ENCODE measurements around the gene GALR2. TPM values are rescaled to one million over a fixed set of nuclear protein-coding genes. Genes with fewer than 3 reads are reported as not detected.

GALR2 gene
- total and polyA plus RNA-seq, 2 experiments from 2014 or later = 0.55 TPM; not detected in 1

DNA sequence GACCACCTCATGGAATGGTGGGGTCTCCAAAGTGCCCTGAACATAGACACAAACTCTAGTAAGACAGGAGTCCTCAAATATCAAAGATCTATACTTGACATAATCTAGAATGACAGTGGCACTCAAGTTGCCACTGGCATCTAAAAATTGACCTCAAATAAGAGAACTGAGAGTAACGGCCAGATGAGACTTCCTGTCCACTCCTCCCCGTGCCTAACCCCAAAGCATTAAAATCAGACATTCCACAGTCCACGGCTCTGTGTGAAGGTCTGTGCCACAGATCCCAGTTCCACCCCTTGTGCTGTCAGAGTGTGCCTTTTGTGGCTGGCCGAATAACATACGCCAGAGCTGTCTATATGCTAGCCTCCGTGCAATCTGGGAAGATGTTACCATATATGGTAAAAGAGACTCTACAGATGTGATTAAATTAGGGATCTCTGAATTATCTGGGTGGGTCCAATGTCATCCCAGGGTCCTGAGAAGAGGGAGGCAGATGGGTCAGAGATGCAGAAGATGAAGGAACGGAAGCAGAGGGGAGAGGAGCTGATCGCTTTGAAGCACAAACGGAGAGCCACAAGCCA, 26.5 kb upstream of the GALR2 start:
- Histone ChIP-seq H3K27me3 (no peaks in the 10 kb centered on the region), H3K27ac (no peak overlapping the region), H3K36me3 (peaks cover 66% of the 10 kb centered on the region), H3K4me3 (no peak overlapping the region), H3K9me3 (ENCODE audit: low read depth) (no peaks in the 10 kb centered on the region), H3K4me1 (ENCODE audit: low read depth) (peaks cover 3% of the 10 kb centered on the region)
- no peak for DNase-seq (ENCODE audit: low read depth in 1 of 2, low spot score in 1 of 2)
- TF ChIP-seq, protein P1, sequence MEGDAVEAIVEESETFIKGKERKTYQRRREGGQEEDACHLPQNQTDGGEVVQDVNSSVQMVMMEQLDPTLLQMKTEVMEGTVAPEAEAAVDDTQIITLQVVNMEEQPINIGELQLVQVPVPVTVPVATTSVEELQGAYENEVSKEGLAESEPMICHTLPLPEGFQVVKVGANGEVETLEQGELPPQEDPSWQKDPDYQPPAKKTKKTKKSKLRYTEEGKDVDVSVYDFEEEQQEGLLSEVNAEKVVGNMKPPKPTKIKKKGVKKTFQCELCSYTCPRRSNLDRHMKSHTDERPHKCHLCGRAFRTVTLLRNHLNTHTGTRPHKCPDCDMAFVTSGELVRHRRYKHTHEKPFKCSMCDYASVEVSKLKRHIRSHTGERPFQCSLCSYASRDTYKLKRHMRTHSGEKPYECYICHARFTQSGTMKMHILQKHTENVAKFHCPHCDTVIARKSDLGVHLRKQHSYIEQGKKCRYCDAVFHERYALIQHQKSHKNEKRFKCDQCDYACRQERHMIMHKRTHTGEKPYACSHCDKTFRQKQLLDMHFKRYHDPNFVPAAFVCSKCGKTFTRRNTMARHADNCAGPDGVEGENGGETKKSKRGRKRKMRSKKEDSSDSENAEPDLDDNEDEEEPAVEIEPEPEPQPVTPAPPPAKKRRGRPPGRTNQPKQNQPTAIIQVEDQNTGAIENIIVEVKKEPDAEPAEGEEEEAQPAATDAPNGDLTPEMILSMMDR (IDR thresholded peaks at IDR 0.05; ENCODE audit: low read depth, low read length) = no peak

DNA sequence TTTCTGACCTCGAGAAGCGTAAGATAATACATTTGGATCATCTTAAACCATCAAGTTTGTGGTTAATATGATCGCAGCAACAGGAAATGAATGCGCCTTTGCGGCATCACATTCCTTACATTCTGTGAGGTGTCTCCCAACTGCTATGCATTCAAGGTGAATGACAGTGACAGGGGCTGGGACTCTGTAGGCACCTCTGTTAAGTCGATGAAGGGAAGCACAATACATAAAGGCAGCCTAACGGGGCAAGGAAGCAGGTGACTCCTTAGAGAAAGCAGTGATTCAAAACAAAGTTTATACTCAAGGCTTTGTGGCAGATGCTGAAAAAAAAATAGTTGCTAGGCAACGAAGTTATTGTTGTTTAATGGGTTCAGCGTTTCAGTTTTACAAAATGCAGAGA, 25.9 kb upstream of the GALR2 start:
- peaks cover 7% of the 10 kb centered on the region for H3K4me1 ChIP-seq (ENCODE audit: low read depth)
- H3K36me3 ChIP-seq = peaks cover 60% of the 10 kb centered on the region
- H3K27ac ChIP-seq = no peak overlapping the region
- DNase-seq (ENCODE audit: low read depth in 1 of 2, low spot score in 1 of 2) = no peak
- TF ChIP-seq, protein P1 (IDR thresholded peaks at IDR 0.05; ENCODE audit: low read depth, low read length) = no peak
- no peak overlapping the region for H3K4me3 ChIP-seq
- H3K9me3 ChIP-seq (ENCODE audit: low read depth) = no peaks in the 10 kb centered on the region
- H3K27me3 ChIP-seq = no peaks in the 10 kb centered on the region

DNA sequence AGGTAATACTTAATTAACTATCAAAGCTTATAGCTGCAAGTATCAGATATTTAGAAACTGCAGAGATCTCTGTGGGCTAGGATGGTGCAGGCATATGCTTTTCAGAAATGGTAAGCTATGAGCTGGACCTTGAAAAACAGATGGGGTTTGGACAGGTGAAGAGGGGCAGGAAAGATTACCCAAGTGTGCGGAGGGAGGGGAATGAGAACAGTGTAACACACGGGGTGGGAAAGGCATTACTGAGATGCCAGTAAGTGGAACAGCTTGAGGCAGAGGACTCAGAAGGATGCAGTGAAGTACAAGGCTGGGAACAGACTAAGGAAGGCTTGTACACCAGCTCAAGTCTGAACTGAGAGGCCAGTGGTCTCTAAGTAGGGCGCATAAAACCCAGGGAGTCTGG, 25.3 kb upstream of the GALR2 start:
- H3K4me3 ChIP-seq = no peak overlapping the region
- H3K27me3 ChIP-seq = no peaks in the 10 kb centered on the region
- H3K27ac ChIP-seq = no peak overlapping the region
- H3K36me3 ChIP-seq = peaks cover 60% of the 10 kb centered on the region
- TF ChIP-seq, protein P1 (IDR thresholded peaks at IDR 0.05; ENCODE audit: low read depth, low read length) = no peak
- H3K9me3 ChIP-seq (ENCODE audit: low read depth) = no peaks in the 10 kb centered on the region
- peaks cover 12% of the 10 kb centered on the region for H3K4me1 ChIP-seq (ENCODE audit: low read depth)
- no peak for DNase-seq (ENCODE audit: low read depth in 1 of 2, low spot score in 1 of 2)

DNA sequence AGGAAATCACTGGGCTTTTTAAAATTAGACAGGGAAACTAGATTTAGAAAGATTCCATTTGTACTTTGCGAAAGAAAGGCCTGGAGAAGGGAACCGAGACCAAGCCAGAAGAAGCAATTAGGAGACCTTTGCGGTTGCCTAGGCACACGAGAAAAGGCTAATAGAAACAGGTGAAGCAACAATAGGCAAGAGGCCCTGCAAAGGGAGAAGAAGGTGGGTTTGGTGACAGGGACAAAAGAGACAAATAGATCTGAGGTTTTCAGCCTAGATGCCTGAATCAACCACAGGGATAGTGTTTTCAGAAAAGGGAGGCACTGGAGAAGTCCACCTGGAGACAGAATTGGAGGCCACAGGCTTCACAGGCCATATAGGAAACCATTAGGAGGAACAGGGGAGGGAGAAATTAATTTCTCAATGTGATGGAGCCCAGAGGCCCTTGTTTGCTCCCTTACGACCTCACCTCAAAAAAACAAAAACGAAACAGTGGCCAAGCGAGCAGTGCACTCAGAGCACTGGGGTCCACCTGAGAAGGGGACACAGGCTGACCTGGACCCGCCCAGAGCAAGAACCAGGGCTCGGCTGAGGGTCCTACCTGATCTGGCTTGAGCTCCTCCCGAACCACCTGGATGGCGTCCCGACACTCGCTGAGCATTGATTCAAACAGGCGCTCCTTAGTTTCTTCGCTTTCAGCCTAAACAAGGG, 24.6 kb upstream of the GALR2 start:
- H3K4me1 ChIP-seq (ENCODE audit: low read depth) = peaks cover 12% of the 10 kb centered on the region
- peaks cover 60% of the 10 kb centered on the region for H3K36me3 ChIP-seq
- no peak overlapping the region for H3K27ac ChIP-seq
- no peaks in the 10 kb centered on the region for H3K9me3 ChIP-seq (ENCODE audit: low read depth)
- TF ChIP-seq, protein P1 (IDR thresholded peaks at IDR 0.05; ENCODE audit: low read depth, low read length) = no peak
- no peak for DNase-seq (ENCODE audit: low read depth in 1 of 2, low spot score in 1 of 2)
- no peaks in the 10 kb centered on the region for H3K27me3 ChIP-seq
- no peak overlapping the region for H3K4me3 ChIP-seq

DNA sequence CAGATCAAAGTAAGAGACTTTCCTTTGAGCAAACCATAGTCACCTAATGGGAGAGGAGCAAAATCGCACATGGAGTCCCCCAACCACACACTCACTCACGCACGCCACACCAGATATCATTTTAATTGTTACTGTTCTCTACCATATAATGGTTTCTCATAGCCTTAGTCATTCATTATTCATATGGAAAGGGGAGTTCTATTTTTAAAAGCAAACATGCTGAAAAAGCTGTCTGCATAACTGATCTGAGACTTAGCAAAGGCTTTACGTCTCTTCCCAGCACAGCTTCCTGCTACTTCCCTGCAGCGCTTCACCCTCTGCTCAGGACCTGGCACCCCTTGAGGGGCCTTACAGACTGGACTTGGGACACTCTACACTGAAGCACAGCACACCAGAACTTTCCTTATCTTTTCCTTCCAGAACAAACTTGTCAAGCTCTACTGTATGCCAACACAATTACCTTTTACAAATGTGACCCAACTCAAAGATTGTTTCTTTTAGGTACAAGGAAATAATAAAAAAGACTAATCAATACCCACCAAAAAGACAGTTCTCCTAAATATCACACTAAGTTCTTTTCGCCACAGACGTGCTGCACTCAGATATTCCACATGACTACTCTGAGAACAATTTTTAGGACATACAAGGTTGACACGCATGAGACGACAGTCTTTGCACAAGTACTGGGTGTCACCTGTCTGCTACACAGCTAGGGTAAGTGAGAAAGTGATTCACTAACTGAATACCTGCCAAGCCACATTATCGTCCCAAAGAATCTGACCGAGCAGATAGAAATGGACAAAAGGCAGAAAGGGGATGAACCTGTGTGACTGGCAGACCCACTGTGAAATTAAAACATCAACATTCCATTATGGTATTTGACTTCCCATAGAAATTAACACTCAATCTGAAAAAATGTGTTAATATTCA, 23.8 kb upstream of the GALR2 start:
- Histone ChIP-seq H3K36me3 (peaks cover 54% of the 10 kb centered on the region), H3K9me3 (ENCODE audit: low read depth) (no peaks in the 10 kb centered on the region)

More for the DNA sequence above, 23.8 kb upstream of the GALR2 start:
- no peak for DNase-seq (ENCODE audit: low read depth in 1 of 2, low spot score in 1 of 2)
- no peaks in the 10 kb centered on the region for H3K27me3 ChIP-seq
- no peak overlapping the region for H3K4me3 ChIP-seq
- TF ChIP-seq, protein P1 (IDR thresholded peaks at IDR 0.05; ENCODE audit: low read depth, low read length) = no peak
- peaks cover 12% of the 10 kb centered on the region for H3K4me1 ChIP-seq (ENCODE audit: low read depth)
- H3K27ac ChIP-seq = no peak overlapping the region

Data from cardiac muscle cell (in vitro differentiated cells and primary cell).